Spinal cord (tissue), 10 donors: ENCODE measurements around the gene MCM3AP. TPM values are rescaled to one million over a fixed set of nuclear protein-coding genes. Genes with fewer than 3 reads are reported as not detected.

Source experiments
- DNase-seq, 6 donors: peaks; one replicate each; pipeline versions ENCODE4 v3.0.0 to v3.0.0-alpha.2; 2013 to 2015; ENCODE audit warnings: low spot score in 6 of 6, low read depth in 4 of 6
- H3K27ac ChIP-seq: one replicate; pipeline ENCODE4 v1.5.1; 2013; ENCODE audit warnings: low read depth, low read length, control low read depth
- H3K27me3 ChIP-seq: one replicate; pipeline ENCODE4 v1.6.1; 2013; ENCODE audit warnings: low read length; ENCODE audit not compliant: control insufficient read depth, insufficient read depth
- H3K36me3 ChIP-seq: one replicate; pipeline ENCODE4 v1.6.1; 2013; ENCODE audit warnings: low read length; ENCODE audit not compliant: control insufficient read depth, insufficient read depth
- H3K4me1 ChIP-seq: one replicate; pipeline ENCODE4 v1.6.1; 2013; ENCODE audit warnings: low read length; ENCODE audit not compliant: control insufficient read depth, insufficient read depth
- H3K4me3 ChIP-seq: one replicate; pipeline ENCODE4 v1.5.1; 2013; ENCODE audit warnings: low read depth, low read length, control low read depth
- H3K9me3 ChIP-seq: one replicate; pipeline ENCODE4 v1.6.1; 2013; ENCODE audit warnings: low read length; ENCODE audit not compliant: control insufficient read depth, insufficient read depth
- WGBS: methylation state at CpG from one replicate; pipeline ENCODE4 v1.1.5; 2013; ENCODE audit warnings: missing lambda C conversion rate; ENCODE audit not compliant: insufficient coverage; 5-methylcytosine and 5-hydroxymethylcytosine counted together
- polyA plus RNA-seq, 2 donors: library from polyadenylated mRNA; unstranded; fragments of 120-200 nt; gene quantifications; one replicate each; pipeline ENCODE4 v1.2.1, GENCODE V29; 2013; ENCODE audit not compliant: insufficient read length in 2 of 2
- total RNA-seq, 2 donors: library from RNA; depleted of rRNA in 1 of 2; stranded (reverse); fragments of 120-200 nt in 1 of 2; fragments of >200 nt in 1 of 2; gene quantifications; one replicate each; pipeline versions ENCODE4 v1.2.3 to v1.2.4, GENCODE V29; 2013 to 2014
- donor health status: healthy.

Gene MCM3AP
- total and polyA plus RNA-seq, 4 donors, result 62.0 to 80.8 (median 71.2) TPM

DNA sequence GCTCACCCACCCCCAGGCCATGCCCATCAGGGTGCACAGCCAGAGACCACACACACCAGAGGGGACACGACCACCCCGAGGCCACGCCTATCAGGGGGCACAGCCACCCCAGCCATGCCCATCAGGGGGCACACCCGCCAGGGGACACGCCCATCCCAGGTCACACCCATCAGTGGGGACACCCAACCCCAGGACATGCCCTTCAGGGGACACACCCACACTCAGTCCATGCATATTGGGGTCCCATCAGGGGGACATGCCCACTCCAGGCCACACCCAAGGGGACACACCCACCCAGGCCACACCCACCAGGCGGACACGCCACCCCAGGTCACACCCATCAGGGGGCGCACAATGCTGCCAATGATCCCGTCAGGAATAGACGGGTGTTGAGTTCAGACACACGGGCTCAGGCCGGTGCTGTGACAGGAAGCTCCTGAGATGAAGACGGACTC lies 20.7 kb downstream of the MCM3AP start:
- Histone ChIP-seq H3K36me3 (peaks cover 87% of the 10 kb centered on the region), H3K4me1 (no peaks in the 10 kb centered on the region), H3K27me3 (no peaks in the 10 kb centered on the region), H3K9me3 (no peaks in the 10 kb centered on the region), H3K27ac (no peak overlapping the region), H3K4me3 (no peak overlapping the region)
- DNase-seq, result no peak
- WGBS, result 94% methylated on average over 13 of the region's 13 CpGs

DNA sequence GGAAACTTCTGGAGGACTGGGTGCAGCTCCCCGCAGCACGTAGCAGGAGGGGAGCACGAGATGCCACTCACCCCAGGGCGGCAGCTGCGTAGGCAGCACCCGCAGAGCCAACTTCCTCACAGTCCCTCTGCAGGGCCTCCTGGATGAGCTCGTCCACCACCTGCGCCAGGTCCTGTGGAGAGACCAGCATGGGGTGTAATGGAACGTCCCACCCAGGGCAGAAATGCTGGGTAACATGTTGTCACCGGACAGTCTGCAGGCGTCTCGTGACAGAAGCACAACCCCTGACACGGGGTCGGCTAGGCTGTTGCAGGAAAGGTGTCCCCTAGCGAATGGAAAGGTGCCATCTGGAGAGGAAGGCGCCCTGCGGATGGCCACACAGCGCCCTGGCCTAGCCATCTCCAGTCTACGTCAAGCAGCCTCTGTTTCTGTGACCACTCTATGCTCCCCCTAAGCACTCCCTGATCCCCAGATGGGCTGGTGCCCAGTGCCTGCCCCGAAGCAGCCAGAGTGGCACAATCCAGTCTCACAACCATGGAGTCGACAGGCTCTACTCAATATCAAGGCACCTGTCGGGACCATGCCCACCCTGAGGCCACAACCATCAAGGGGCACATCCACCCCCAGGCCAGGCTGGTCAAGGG lies 21.2 kb downstream of the MCM3AP start:
- WGBS, result 92% methylated on average over 21 of the region's 22 CpGs
- H3K27ac ChIP-seq, result no peak overlapping the region
- peaks cover 86% of the 10 kb centered on the region for H3K36me3 ChIP-seq
- no peaks in the 10 kb centered on the region for H3K27me3 ChIP-seq
- no peak overlapping the region for H3K4me3 ChIP-seq
- no peak for DNase-seq
- H3K4me1 ChIP-seq, result no peaks in the 10 kb centered on the region
- no peaks in the 10 kb centered on the region for H3K9me3 ChIP-seq

DNA sequence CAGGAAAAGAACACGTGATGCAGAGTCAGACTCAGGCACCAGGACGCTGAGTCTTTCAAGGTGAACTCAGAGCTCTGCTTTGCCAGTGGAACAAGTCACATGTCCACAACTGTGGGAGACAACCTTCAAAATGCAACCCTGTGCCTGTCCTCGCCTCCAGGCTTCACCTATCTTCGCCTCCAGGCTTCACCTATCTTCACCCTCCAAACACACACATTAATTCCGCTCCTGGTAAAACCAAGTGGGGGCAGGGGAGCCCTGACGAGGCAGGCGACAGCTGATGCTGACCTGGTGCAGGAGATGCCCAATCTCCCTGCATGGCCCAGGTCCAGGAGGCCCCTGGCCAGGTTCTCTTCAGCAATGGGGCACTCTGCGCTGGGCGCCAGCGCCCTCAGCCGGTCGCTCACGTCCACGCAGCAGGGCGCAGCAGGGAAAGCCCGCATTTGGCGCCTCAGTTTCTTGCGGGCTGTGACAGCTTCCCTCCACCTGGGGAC lies 28.9 kb downstream of the MCM3AP start:
- no peak overlapping the region for H3K4me3 ChIP-seq
- WGBS, result 94% methylated on average over 18 of the region's 18 CpGs
- H3K4me1 ChIP-seq, result no peaks in the 10 kb centered on the region
- H3K27ac ChIP-seq, result no peak overlapping the region
- no peaks in the 10 kb centered on the region for H3K9me3 ChIP-seq
- no peak for DNase-seq
- H3K36me3 ChIP-seq, result peaks cover 80% of the 10 kb centered on the region
- H3K27me3 ChIP-seq, result no peaks in the 10 kb centered on the region

DNA sequence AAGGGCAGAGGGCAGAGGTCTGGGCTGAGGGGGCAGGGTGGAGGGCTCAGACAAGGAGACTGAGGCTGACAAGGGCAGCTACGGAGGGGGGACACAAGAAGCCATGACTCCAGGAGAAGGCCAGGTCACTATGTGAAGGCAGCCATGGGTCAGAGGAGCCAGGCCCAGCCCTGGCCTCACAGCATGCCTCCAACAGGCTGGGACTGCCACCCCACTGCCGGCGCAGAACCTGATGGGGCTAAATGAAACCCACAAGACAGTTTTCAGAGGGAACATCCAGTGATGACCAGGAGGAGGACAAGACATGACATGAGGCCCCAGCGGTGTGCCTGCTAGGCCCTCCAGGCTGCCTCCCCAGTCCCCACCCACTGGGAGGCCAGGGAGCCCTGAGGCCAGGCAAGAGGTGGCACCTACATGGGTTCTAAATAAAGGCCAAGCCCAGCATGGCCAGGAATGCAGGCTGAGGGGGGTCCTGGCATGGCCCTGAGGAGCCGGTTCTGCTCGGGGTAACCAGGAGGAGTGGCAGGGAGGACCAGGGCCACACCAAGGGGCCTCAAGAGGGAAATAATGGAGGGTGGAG lies 29.6 kb downstream of the MCM3AP start:
- Histone ChIP-seq H3K4me1 (no peaks in the 10 kb centered on the region), H3K27me3 (no peaks in the 10 kb centered on the region), H3K36me3 (peaks cover 75% of the 10 kb centered on the region), H3K9me3 (no peaks in the 10 kb centered on the region), H3K4me3 (no peak overlapping the region), H3K27ac (no peak overlapping the region)
- DNase-seq, result no peak
- 97% methylated on average over 6 of the region's 6 CpGs for WGBS

DNA sequence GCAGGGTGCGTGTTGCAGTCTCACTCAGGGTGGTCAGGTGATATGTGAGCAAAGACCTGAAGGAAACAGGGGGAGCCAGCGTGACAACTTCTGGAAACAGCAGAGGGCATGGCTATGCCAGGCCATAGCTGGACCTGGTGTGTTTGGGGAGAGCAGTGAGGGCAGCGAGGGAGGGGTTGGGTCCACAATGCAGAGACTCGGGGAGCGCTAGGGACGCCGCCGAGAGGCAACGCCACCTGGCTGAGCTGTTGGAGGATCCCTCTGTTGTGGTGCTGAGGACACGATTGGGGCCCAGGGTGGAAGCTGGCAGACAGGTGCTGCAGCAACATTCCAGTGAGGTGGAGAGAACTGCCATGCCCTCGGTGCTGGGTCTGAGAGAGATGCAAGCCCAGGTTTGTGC lies 30.2 kb downstream of the MCM3AP start:
- H3K9me3 ChIP-seq, result no peaks in the 10 kb centered on the region
- H3K27ac ChIP-seq, result no peak overlapping the region

DNA sequence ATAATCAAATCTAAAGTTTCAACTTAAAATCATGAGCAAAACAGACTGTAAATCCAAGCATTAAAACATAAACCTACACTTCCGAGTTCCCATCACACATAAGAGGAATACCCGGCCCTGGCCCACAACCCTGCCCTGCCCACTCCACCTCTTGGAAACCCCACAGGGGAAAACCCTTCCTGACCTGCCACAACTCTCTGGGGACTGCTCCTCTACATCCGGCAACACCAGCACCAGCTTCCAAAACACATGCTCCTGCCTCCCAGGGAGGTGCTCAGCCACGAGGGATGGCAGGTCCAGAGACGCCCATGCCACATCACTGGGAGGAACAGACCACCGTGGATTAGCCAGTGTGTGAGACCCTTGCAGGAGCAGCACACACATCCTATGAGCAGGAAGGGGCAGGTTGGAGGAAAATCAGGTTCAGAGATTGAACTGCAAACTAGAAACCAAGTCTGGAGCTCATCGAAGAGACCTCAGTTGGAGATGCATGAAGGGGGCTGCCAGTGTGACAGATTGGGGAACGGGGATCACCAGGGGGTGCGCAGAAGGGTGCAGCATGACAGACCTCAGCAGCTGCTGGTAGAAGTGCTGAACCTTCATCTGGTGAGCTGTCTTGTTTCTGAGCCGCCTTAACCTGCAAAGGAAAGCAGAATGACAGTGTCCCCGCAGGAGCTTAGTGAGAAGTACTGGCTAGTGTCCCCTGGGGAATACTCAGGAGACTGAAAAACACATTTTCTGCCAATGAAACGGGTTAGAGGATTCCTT lies 31.0 kb downstream of the MCM3AP start:
- Histone ChIP-seq H3K9me3 (no peaks in the 10 kb centered on the region), H3K36me3 (peaks cover 77% of the 10 kb centered on the region), H3K27ac (no peak overlapping the region), H3K4me1 (no peaks in the 10 kb centered on the region), H3K27me3 (no peaks in the 10 kb centered on the region), H3K4me3 (no peak overlapping the region)
- DNase-seq, result no peak
- WGBS, result 91% methylated on average over 10 of the region's 12 CpGs

More for the DNA sequence above, 30.2 kb downstream of the MCM3AP start:
- 98% methylated on average over 11 of the region's 11 CpGs for WGBS
- DNase-seq, result no peak
- no peaks in the 10 kb centered on the region for H3K27me3 ChIP-seq
- peaks cover 78% of the 10 kb centered on the region for H3K36me3 ChIP-seq
- no peak overlapping the region for H3K4me3 ChIP-seq
- no peaks in the 10 kb centered on the region for H3K4me1 ChIP-seq

DNA sequence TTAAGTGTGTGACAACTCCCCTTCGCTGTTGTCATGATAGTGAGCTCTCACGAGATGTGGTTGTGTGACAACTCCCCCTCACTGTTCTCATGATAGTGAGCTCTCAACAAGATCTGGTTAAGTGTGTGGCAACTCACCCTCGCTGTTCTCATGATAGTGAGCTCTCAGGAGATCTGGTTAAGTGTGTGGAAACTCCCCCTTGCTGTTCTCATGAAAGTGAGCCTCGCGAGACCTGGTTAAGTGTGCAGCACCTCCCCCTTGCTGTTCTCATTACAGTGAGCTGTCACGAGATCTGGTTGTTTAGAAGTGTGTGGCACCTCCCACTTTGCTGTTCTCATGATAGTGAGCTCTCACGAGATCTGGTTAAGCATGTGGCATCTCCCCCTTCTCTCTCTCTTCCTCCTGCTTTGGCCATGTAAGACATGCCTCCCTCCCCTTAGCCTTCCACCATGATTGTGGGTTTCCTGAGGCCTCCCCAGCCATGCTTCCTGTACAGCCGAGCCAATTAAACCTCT lies 31.7 kb downstream of the MCM3AP start:
- no peak for DNase-seq
- Histone ChIP-seq H3K4me3 (no peak overlapping the region), H3K9me3 (no peaks in the 10 kb centered on the region), H3K4me1 (no peaks in the 10 kb centered on the region), H3K27me3 (no peaks in the 10 kb centered on the region), H3K36me3 (peaks cover 77% of the 10 kb centered on the region), H3K27ac (no peak overlapping the region)
- 86% methylated on average over 5 of the region's 8 CpGs for WGBS

DNA sequence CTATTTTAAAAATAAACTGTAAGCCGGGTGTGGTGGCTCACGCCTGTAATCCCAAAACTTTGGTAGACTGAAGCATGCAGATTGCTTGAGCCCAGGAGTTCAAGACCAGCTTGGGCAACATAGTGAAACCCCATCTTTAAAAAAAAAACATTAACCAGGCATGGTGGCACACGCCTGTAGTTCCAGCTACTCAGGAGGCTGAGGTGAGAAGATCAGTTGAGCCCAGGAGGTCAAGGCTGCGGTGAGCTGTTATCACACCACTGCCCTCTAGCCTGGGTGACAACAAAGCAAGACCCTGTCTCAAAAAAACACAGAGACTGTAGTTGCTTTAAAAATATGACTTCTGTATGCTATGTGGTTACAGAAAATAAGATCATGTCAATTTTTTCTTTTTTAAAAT lies 32.6 kb downstream of the MCM3AP start:
- Histone ChIP-seq H3K4me3 (no peak overlapping the region), H3K27me3 (no peaks in the 10 kb centered on the region), H3K36me3 (peaks cover 80% of the 10 kb centered on the region), H3K4me1 (no peaks in the 10 kb centered on the region), H3K9me3 (no peaks in the 10 kb centered on the region), H3K27ac (no peak overlapping the region)
- DNase-seq, result no peak
- WGBS, result 93% methylated on average over 3 of the region's 4 CpGs

DNA sequence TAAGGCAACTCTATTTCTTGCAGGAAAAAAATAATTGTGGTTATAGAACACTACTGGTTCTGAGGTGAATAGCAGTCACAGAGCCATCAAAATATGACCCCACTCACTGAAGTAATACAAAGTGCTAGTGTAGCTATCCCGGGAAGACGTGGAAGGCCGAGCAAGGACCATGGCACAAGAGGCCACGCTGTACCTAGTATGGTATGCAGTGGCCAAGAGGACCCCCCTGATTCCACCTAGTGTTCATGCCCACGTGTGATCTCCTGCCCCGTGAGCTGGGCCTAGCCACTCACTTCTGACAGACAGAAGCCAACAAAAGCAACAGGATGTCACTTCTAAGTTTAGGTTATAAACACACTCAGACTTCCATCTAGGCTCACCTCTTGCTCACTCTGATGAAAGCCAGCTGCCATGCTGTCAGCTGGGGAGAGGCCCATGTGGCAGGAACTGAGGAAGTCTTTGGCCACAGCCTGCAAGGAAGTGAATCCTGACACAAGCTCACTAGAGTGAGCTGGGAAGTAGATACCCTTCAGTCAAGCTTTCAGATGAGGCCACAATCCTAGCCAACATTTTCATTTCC lies 35.2 kb downstream of the MCM3AP start:
- no peak for DNase-seq
- Histone ChIP-seq H3K4me1 (no peaks in the 10 kb centered on the region), H3K27ac (no peak overlapping the region), H3K27me3 (no peaks in the 10 kb centered on the region), H3K4me3 (no peak overlapping the region), H3K9me3 (no peaks in the 10 kb centered on the region), H3K36me3 (peaks cover 74% of the 10 kb centered on the region)
- WGBS, result 97% methylated on average over 6 of the region's 6 CpGs
